Left ventricle myocardium superior (tissue), 1 donor: ENCODE results near the gene ASCL1. TPM values are rescaled to one million over a fixed set of nuclear protein-coding genes. Genes with fewer than 3 reads are reported as not detected.

Experiments used
- ATAC-seq: fragments of 200-7000 bp; cut with Tn5 transposase; one replicate; pipeline ENCODE4 v1.9.1; 2020; ENCODE audit warnings: mild to moderate bottlenecking, moderate library complexity
- DNase-seq: peaks from one replicate; pipeline ENCODE4 v3.0.0-alpha.2; 2020
- intact Hi-C: fragments of 100-400 bp; cut with micrococcal nuclease; formaldehyde crosslinking; loops from one replicate; pipeline ENCODE4 v1.11.0; 2022
- long read RNA-seq: library from polyadenylated mRNA; unstranded; transcript quantifications from one replicate; pipeline ENCODE4 v2.0.0, GENCODE V29; 2021
- total RNA-seq: library from RNA; stranded (reverse); fragmentation: NEBNext Ultra II Directional; extraction: Animal tissue kit (Norgen Biotek cat#: 25700); gene quantifications from one replicate; pipeline ENCODE4 v1.2.1, GENCODE V29; 2021
- donor health status: DM: no; HTN: yes; CAD: no; lungs with severe emphysema.

Gene ASCL1
- not detected for total RNA-seq
- long read RNA-seq = 0 reads

DNA sequence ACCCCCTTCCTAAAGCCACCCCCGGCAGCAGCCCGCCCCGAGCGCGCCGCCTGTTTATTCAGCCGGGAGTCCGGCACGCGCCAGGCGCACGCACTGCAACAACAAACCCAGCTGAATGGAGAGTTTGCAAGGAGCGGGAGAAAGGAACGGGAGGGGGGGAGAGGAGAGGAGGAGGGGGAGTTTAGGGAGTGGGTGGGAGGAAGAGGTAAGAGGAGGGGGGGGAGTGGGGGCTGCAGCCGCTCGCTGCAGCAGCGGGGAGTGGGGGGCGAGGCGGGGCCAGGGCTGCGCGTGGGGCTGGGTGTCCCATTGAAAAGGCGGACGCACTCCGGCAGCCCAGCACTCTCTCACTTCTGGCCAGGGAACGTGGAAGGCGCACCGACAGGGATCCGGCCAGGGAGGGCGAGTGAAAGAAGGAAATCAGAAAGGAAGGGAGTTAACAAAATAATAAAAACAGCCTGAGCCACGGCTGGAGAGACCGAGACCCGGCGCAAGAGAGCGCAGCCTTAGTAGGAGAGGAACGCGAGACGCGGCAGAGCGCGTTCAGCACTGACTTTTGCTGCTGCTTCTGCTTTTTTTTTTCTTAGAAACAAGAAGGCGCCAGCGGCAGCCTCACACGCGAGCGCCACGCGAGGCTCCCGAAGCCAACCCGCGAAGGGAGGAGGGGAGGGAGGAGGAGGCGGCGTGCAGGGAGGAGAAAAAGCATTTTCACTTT is at the start of gene ASCL1:
TSS of gene ASCL1 (plus strand) at position 336 of the 712 bp plus-strand sequence. CDS start 571 bp downstream, outside the sequence.
- DNase-seq = peak; percentile 29
- no peak for ATAC-seq
- intact Hi-C loops = no loop called here

DNA sequence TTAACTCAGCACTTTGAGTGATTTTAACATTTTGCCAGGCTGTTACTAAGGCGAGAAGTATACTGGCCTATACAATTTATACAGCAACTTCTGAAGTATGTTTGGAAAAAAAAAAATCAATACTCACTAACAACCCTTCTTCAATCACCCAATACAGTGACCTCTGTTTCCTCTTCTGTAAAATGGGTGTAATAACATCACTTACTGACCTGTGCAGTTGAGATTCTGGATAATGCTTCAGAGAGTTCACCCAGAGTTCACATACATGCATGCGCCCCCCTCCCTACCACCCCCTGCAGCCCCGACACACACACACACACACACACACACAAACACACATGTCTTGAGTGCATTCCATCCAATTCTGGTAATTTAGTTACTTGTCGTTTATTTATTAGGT is 49.6 kb upstream of the ASCL1 start:
- ATAC-seq = no peak
- intact Hi-C loops = no loop called here

GRCh38 chr12:102910137-102910536 is 47.3 kb upstream of the ASCL1 start:
- ATAC-seq (no peak), DNase-seq (no peak)
- intact Hi-C loops = no loop called here

More for the DNA sequence above, 49.6 kb upstream of the ASCL1 start:
- no peak for DNase-seq

GRCh38 chr12:102910792-102911191 is 46.7 kb upstream of the ASCL1 start:
- no peak for ATAC-seq

GRCh38 chr12:102911320-102911719 is 46.2 kb upstream of the ASCL1 start:
- DNase-seq = no peak
- intact Hi-C loops = no loop called here
- ATAC-seq = no peak

More at GRCh38 chr12:102910792-102911191, 46.7 kb upstream of the ASCL1 start:
- intact Hi-C loops = no loop called here
- no peak for DNase-seq

DNA sequence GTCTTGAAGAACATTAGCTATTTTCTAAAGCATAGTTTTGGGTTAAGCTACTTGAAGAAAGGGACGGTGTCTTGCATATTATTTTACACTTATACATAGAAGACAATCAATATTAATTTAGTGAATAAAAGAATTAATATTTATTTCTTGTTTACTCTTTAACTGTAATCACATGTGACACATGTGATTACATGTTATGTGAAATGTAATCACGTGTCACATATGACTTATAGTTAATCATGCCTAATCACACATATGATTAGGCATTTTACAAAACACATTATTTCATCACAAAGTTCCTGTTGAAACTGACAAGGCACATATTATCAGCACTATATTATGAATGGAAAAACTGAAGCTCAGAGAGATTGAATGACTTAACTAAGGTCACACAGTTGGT is 45.2 kb upstream of the ASCL1 start:
- intact Hi-C loops = no loop called here
- no peak for ATAC-seq
- no peak for DNase-seq

DNA sequence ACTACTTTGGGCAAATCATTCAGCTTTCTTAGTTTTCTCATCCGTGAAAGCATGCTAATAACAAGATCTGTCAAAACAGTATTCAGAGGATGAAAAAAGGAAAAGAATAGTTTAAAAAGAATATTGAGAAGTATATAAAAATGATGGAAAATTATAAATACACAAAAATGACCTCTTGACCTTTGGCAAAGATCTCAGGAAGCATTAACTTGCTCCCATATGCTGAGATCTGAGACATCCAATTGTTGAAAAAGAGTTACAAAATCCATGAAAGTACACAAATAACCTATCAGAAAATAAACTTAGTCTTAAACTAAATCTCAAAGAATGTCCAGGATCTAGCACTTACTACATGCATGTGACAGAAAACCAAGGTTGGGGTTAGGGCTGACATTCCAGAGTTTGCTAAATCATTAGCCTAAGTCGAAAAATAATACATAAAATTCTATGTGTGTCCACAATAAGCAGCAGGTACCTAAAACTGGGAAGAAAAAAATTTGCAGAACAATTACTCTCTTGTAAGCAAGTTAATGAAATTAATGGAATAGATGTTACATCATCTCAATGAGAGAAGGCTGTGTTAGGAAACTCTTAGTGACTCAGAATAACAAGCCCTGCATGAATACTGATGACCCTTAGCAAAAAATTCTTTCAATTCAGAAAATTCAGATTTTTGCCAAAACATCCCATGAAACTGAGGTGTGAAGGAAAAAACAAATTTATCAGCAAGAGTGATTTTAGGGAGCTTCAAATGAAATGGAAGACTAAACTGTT is 43.8 kb upstream of the ASCL1 start:
- intact Hi-C loops = no loop called here
- DNase-seq (no peak), ATAC-seq (no peak)

- intact Hi-C loops = no loop called here
- ATAC-seq (no peak), DNase-seq (no peak)
Measured at GRCh38 chr12:102916252-102917025, 41.0 kb upstream of the ASCL1 start.

- intact Hi-C loops = no loop called here
- ATAC-seq (no peak), DNase-seq (no peak)
Measured at GRCh38 chr12:102917026-102917787, 40.3 kb upstream of the ASCL1 start, which contains the start of gene PAH. Gene PAH, minus strand, starts transcription at chr12:102917244. Its CDS starts 114 bp downstream, at chr12:102917130.

DNA sequence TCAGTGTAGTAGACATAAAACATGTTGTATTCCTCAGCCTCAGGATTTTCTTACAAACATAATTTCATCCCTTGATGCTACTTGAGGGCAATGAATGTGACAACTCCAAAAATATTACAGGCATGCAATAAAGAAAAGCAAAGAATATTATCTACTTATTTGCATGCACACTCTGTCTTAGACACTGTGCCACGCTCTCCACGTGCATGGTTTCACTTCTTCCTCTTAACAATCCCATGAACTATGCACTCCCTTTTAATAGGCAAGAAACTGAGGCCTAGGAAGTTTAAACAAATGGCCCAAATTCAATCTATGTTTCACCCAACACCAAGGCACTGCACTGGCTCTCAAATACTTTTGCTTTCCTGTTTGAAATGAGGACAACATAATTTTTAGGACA is 38.6 kb upstream of the ASCL1 start:
- no peak for ATAC-seq
- no peak for DNase-seq
- intact Hi-C loops = no loop called here

GRCh38 chr12:102920271-102920670 is 37.2 kb upstream of the ASCL1 start:
- no peak for DNase-seq
- ATAC-seq = no peak
- intact Hi-C loops = no loop called here

DNA sequence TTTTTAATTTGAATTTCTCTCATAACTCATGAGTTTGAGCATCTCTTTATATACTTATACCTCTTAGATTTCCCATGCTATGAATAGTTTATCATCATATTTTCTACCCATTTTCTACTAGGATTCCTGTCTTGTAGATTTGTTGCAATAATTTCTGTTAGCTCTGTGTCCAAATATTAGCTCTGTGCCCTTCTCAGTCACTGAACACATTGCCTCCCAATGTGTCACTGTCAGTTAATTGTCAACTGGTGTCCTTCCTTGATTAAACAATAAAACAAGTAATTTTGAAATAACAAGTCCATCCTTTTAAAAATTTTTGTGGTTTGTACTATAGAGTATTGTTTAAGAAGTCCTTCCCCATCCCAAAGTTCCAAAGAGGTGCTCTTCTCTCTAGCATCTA is 36.2 kb upstream of the ASCL1 start:
- DNase-seq (no peak), ATAC-seq (no peak)
- intact Hi-C loops = no loop called here

DNA sequence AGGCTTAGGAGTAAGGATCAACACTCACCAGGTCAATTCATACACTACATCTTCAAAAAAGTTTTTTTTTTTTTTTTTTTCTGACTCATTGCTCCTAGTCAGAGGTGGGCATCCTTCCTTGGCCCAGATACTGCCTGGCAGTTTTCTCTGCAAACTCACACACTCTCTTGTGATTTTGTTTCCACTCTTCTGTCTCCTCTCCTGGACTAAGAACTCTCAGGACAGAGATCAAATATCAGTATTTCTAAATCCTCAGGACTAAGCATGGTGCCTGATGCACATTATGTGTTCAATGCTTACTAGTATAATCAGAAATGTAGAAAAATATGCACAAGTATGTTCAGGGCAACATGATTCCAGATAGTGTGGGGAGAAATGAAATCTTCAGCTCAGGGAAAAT is 30.3 kb upstream of the ASCL1 start:
- no peak for ATAC-seq
- DNase-seq = no peak
- intact Hi-C loops = no loop called here

DNA sequence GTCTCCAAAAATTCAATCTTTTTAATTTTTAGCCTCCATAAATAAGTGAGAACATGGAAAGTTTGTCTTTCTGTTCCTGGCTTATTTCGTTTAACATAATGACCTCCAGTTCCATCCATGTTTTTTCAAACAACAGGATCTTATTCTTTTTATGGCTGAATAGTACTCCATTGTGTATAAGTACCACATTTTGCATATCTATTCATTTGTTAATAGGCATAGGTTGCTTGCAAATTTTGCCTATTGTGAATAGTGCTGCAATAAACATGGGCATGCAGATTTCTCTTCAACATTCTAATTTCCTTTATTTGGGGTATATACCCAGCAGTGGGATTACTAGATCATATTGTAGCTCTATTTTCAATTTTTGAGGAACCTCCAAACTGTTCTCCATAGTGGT is 24.3 kb upstream of the ASCL1 start:
- intact Hi-C loops = no loop called here
- DNase-seq = no peak
- ATAC-seq = no peak

DNA sequence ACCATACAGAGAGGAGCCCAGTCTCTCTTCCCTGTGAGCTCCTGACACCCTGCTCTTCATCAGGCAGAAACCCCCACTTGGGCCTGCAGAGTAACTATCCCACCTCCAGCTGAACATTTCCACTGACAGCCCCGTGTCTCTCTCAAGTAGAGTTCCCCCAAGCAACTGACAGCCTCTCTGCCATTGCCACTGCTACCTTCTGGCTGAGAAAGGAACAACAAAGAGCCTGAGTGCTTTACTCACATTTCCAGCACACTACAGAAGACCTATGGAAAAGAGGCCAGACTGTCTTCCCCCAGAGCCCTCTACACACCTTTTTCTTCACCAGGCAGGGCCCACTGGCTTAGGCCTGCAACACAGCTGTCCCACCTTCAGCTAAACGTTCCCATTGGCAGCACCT is 18.4 kb upstream of the ASCL1 start:
- no peak for ATAC-seq
- intact Hi-C loops = no loop called here

DNA sequence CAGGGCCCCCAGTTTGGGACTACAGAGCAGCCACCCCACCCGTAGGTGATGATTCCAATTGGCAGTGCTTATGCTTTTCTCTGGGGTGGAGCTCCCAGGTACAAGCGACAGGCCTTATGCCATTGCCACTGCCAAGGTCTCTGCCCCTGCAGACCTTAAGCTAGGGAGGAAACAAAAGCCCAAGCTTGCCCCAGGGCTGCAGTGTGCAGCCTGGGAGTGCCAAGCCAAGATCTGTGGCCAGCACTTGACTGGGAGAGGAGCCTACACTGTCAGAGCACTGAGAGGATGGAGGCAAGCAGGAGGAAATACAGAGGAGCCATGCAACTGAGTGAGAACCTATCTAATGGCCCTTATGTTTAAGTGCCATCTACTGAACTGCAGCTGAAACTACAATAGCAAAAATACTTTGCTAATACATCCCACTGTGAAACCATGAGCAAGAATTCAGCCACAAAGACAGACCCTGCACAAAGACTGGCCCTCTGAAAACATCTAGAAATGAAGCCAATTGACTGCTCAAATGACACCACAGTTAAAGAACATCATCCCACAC is 17.7 kb upstream of the ASCL1 start:
- DNase-seq (no peak), ATAC-seq (no peak)
- intact Hi-C loops = loop anchor here (10.0 kb wide), 1 partner anchor 605 kb away; no protein-coding TSS in a partner anchor

More for the DNA sequence above, 18.4 kb upstream of the ASCL1 start:
- DNase-seq = no peak

DNA sequence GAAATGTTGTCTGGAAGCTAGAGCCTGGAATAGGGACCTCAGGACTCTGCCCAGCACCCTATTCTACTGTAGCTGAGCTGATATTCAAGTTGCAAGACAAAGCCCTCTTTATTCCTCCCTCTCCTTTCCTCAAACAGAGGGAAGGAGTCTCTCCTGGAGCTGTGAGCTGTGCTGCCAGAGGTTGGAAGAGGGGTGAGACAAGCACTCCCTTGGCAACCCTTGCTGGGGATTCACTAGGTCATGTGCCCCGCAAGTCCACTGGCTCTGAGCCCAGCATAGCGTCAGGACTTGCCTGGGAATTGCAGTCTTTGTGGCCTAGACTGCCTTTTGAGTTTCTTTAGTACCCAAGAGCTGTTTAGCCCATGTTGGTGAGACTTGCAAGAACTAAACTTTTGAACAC is 11.4 kb upstream of the ASCL1 start:
- intact Hi-C loops = loop anchor here (10.0 kb wide), 1 partner anchor 599 kb away; no protein-coding TSS in a partner anchor
- no peak for ATAC-seq

GRCh38 chr12:102948941-102949352 is 8.5 kb upstream of the ASCL1 start:
- no peak for ATAC-seq
- peak; percentile 58 for DNase-seq
- intact Hi-C loops = loop anchor here (10.0 kb wide), 1 partner anchor 596 kb away; no protein-coding TSS in a partner anchor

More for the DNA sequence above, 11.4 kb upstream of the ASCL1 start:
- no peak for DNase-seq
